Activated naive CD4-positive, alpha-beta T cell treated with Interleukin-2 at 50 U/mL for 16 hours (primary cell): ENCODE data around the gene TENT4A.

Experiments used
- DNase-seq: peaks from one replicate; pipeline ENCODE4 v3.0.0-alpha.2; 2020

Gene TENT4A

GRCh38 chr5:6775571-6775970 lies 62.3 kb downstream of the TENT4A start:
- no peak for DNase-seq

- DNase-seq, result peak; percentile 44
These were observed 67.7 kb downstream of the TENT4A start for GRCh38 chr5:6780802-6781391.

- no peak for DNase-seq
These were observed 68.5 kb downstream of the TENT4A start for GRCh38 chr5:6781716-6782115.

- DNase-seq, result no peak
These were observed 70.6 kb downstream of the TENT4A start for GRCh38 chr5:6783787-6784186.

- no peak for DNase-seq
These were observed 71.2 kb downstream of the TENT4A start for GRCh38 chr5:6784481-6784880.

- no peak for DNase-seq
These were observed 72.1 kb downstream of the TENT4A start for GRCh38 chr5:6785161-6785860.

- DNase-seq, result no peak
These were observed 72.6 kb downstream of the TENT4A start for GRCh38 chr5:6785861-6786180.

GRCh38 chr5:6786786-6787495 lies 73.7 kb downstream of the TENT4A start:
- no peak for DNase-seq

- no peak for DNase-seq
These were observed 74.7 kb downstream of the TENT4A start for GRCh38 chr5:6787941-6788340.

- no peak for DNase-seq
These were observed 75.2 kb downstream of the TENT4A start for GRCh38 chr5:6788439-6788838.

GRCh38 chr5:6788956-6789649 lies 75.9 kb downstream of the TENT4A start:
- no peak for DNase-seq

GRCh38 chr5:6790346-6790865 lies 77.2 kb downstream of the TENT4A start:
- no peak for DNase-seq

- no peak for DNase-seq
These were observed 77.8 kb downstream of the TENT4A start for GRCh38 chr5:6791031-6791430.

- no peak for DNase-seq
These were observed 79.1 kb downstream of the TENT4A start for GRCh38 chr5:6792376-6792775.

- DNase-seq, result no peak
These were observed 79.8 kb downstream of the TENT4A start for GRCh38 chr5:6792911-6793471.

GRCh38 chr5:6801236-6801635 lies 88.0 kb downstream of the TENT4A start:
- no peak for DNase-seq

- DNase-seq, result no peak
These were observed 90.8 kb downstream of the TENT4A start for GRCh38 chr5:6803981-6804550.

GRCh38 chr5:6804766-6805501 lies 91.7 kb downstream of the TENT4A start:
- DNase-seq, result no peak

- DNase-seq, result no peak
These were observed 92.6 kb downstream of the TENT4A start for GRCh38 chr5:6805841-6806240.
